Measurements from ENCODE around the gene LHPP. TPM values are rescaled to one million over a fixed set of nuclear protein-coding genes. Genes with fewer than 3 reads are reported as not detected.
A peak's percentile ranks its signal among the peaks of the same experiment; 100 is the strongest.

Gene LHPP
- total and polyA plus RNA-seq, 11 donors: 5.6 to 23.5 (median 13.2) TPM

DNA sequence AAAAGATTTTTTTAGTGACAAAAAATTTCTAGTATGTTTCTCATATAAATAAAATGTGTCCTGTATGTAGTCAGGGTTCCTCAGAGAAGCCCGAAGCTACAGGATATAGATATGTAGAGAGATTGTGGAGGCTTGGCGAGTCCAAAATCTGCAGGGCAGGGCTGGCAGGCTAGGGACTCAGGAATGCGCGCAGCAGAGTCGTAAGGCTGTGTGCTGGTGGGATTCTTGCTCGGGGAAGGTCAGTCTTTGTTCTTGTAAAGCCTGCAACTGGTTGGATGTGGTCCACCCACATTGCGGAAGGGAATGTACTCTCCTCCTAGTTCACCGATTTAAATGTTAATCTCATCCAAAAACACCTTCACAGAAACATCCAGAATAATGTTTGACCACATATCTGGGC is 30.6 kb downstream of the LHPP start:
- DNase-seq (no peak), ATAC-seq (no peak)
- Histone ChIP-seq H3K9me3 (peaks cover 0 to 2% (median 0%) of the 10 kb centered on the region in 12 donors), H3K4me1 (peaks cover 0 to 13% (median 0%) of the 10 kb centered on the region in 12 donors), H3K27ac (no peak overlapping the region), H3K27me3 (no peaks in the 10 kb centered on the region), H3K36me3 (peaks cover 0 to 7% (median 0%) of the 10 kb centered on the region in 9 donors), H3K4me3 (no peak overlapping the region)
- intact Hi-C loops (cut with DNase I): no loop called here
- 86 to 92% (median 91%) methylated on average over 8 of the region's 8 CpGs for WGBS, 4 donors
- TF ChIP-seq POLR2A (IDR thresholded peaks at IDR 0.05): no peak
- TF ChIP-seq, protein P1, sequence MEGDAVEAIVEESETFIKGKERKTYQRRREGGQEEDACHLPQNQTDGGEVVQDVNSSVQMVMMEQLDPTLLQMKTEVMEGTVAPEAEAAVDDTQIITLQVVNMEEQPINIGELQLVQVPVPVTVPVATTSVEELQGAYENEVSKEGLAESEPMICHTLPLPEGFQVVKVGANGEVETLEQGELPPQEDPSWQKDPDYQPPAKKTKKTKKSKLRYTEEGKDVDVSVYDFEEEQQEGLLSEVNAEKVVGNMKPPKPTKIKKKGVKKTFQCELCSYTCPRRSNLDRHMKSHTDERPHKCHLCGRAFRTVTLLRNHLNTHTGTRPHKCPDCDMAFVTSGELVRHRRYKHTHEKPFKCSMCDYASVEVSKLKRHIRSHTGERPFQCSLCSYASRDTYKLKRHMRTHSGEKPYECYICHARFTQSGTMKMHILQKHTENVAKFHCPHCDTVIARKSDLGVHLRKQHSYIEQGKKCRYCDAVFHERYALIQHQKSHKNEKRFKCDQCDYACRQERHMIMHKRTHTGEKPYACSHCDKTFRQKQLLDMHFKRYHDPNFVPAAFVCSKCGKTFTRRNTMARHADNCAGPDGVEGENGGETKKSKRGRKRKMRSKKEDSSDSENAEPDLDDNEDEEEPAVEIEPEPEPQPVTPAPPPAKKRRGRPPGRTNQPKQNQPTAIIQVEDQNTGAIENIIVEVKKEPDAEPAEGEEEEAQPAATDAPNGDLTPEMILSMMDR (IDR thresholded peaks at IDR 0.05): no peak

DNA sequence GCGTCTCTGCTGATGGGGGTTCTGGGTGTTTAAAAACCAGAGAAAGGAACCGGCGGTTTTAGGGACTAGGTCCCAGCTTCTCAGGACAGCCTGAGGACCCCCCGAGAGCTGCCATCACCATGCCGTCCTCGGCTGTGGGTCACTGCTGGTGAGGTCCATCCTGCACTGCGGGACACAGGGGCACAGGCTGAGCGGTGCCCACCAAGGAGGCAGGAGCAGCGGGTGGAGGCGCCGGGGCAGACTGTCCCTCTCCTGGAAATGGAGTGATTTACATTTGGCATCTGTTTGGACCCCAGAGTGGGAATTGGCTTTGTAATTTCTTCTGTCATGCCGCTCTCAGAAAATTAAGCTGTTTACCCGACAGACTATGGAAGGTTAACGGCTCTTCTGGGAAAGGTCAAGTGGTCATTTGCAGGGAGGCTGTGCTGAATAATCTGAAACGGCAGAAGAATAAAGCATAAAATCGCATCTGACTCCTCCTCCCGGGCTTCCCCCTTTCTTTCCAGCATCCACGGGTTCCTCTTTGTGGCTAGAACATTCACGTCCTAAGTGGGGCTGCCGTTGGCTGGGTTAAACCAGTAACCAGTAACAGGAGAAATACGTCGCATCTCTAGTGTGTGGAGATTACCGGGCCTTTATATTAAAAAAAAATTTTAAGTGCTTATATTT is 31.7 kb downstream of the LHPP start:
- peaks cover 0 to 7% (median 0%) of the 10 kb centered on the region in 9 donors for H3K36me3 ChIP-seq
- H3K9me3 ChIP-seq: no peaks in the 10 kb centered on the region
- H3K27ac ChIP-seq: peak overlapping the region in 1 of 12 donors; percentile 52
- ATAC-seq (no peak), DNase-seq (no peak)
- intact Hi-C loops (cut with DNase I): no loop called here
- no peaks in the 10 kb centered on the region for H3K27me3 ChIP-seq
- peak overlapping the region in 1 of 12 donors; percentile 25 for H3K4me3 ChIP-seq
- H3K4me1 ChIP-seq: peaks cover 0 to 13% (median 0%) of the 10 kb centered on the region in 12 donors
- WGBS, 4 donors: 77 to 82% (median 80%) methylated on average over 22 to 23 of the region's 23 CpGs
- TF ChIP-seq, protein P1 (IDR thresholded peaks at IDR 0.05): no peak
- TF ChIP-seq POLR2A (IDR thresholded peaks at IDR 0.05): no peak

DNA sequence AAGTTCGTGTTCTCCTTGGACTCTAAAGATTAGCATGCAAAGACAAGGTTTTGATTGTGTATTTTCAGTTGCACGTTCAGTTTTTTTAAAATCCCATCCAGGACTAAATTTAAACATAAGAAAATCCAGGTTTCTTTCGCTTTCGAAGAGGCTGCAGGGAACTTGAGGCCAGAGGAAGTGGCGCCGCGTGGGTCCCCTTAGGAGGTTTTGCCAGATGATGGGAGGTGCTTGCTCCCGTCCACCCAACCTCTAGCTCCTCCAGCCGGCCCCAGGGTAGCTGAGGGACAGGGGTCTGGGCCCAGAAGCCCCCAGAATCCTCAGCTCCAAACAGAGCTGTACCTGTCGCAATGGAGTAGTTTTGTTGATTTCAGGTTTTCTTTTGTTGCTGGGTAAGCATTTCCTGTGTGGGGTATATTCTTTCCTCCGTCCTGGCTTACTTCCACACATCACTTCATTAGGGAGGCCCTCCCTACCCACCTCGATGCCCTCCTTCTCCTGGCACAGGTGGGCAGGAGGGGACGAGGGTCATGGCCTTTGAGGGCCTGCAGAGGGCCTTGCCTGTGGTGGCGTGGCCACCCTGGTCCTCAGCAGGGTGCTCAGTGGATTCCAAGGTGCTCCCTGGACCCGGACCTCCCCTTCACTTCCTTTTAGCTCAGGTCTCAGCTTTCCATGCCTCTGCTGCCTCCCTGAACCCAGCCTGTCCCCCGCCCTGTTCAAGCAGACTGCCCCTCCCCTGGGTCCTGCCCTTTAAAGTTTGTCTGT is 32.6 kb downstream of the LHPP start:
- Histone ChIP-seq H3K9me3 (no peaks in the 10 kb centered on the region), H3K27ac (peak overlapping the region in 1 of 12 donors; percentile 21), H3K27me3 (no peaks in the 10 kb centered on the region), H3K4me3 (peak overlapping the region in 1 of 12 donors; percentile 25), H3K36me3 (peaks cover 0 to 3% (median 0%) of the 10 kb centered on the region in 9 donors), H3K4me1 (peaks cover 0 to 13% (median 0%) of the 10 kb centered on the region in 12 donors)
- no peak for TF ChIP-seq POLR2A (IDR thresholded peaks at IDR 0.05)
- TF ChIP-seq, protein P1 (IDR thresholded peaks at IDR 0.05): no peak
- WGBS, 4 donors: 62 to 73% (median 72%) methylated on average over 14 to 16 of the region's 16 CpGs
- intact Hi-C loops (cut with DNase I): no loop called here
- DNase-seq (no peak), ATAC-seq (no peak)

DNA sequence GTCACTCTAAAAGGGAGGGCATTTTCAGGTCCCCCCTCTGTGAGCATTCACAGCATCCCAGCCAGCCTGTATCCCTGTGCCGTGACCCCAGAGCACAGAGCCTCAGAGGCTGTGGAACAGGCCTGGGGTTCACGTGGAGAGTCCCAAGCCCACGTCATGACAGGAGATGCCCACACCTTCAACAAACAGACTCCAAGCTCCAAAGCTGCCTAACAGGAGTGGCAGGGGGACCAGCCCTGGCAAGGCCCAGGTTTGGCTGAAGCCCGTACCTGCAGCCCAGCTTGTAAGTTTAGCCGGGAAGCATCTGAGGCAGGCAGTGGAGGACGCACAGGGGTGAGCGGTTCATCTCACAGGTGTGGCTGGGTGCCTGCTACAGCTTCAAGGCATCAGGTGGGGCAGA is 33.5 kb downstream of the LHPP start:
- H3K36me3 ChIP-seq: peaks cover 0 to 3% (median 0%) of the 10 kb centered on the region in 9 donors
- DNase-seq (no peak), ATAC-seq (no peak)
- 91 to 98% (median 94%) methylated on average over 6 to 7 of the region's 7 CpGs for WGBS, 4 donors
- intact Hi-C loops (cut with DNase I): no loop called here
- TF ChIP-seq, protein P1 (IDR thresholded peaks at IDR 0.05): no peak
- TF ChIP-seq POLR2A (IDR thresholded peaks at IDR 0.05): no peak
- H3K27ac ChIP-seq: no peak overlapping the region
- H3K9me3 ChIP-seq: no peaks in the 10 kb centered on the region
- H3K27me3 ChIP-seq: no peaks in the 10 kb centered on the region
- no peak overlapping the region for H3K4me3 ChIP-seq
- H3K4me1 ChIP-seq: peaks cover 0 to 13% (median 0%) of the 10 kb centered on the region in 12 donors

Measured in heart left ventricle (tissue), 16 donors.